ENCODE results near the gene CCT6A. TPM values are rescaled to one million over a fixed set of nuclear protein-coding genes. Genes with fewer than 3 reads are reported as not detected.
"Not testable (repeated sequence)": the region's sequence is repeated elsewhere in the genome, so short reads cannot be mapped to it uniquely, and the experiment has no call there.

The CCT6A gene
- total and polyA plus RNA-seq, 2 donors = 135 to 198 TPM

- H3K27me3 ChIP-seq (ENCODE audit: control insufficient read depth in 2 of 2, insufficient read depth in 1 of 2, low read length in 1 of 2) = no peaks in the 10 kb centered on the region
- no peak for DNase-seq (ENCODE audit: low read depth in 6 of 9, low spot score in 9 of 9)
- H3K4me3 ChIP-seq (ENCODE audit: low read length in 2 of 2) = no peak overlapping the region
- H3K4me1 ChIP-seq (ENCODE audit: control insufficient read depth in 2 of 2, insufficient read depth in 2 of 2, low read length in 2 of 2) = peaks cover 0 to 4% of the 10 kb centered on the region in 2 donors
- H3K9me3 ChIP-seq (ENCODE audit: control insufficient read depth in 2 of 2, insufficient read depth in 1 of 2, low read length in 1 of 2) = peaks cover 0 to 2% of the 10 kb centered on the region in 2 donors
- 92% methylated on average over 5 of the region's 5 CpGs for WGBS
- peak overlapping the region in 1 of 2 donors; percentile 18 for H3K27ac ChIP-seq (ENCODE audit: low read depth in 1 of 2, low read length in 1 of 2)
- no peaks in the 10 kb centered on the region for H3K36me3 ChIP-seq (ENCODE audit: control insufficient read depth in 2 of 2, insufficient read depth in 2 of 2, low read length in 1 of 2)
These were observed 4.7 kb upstream of the CCT6A start for GRCh38 chr7:56046721-56047445.

DNA sequence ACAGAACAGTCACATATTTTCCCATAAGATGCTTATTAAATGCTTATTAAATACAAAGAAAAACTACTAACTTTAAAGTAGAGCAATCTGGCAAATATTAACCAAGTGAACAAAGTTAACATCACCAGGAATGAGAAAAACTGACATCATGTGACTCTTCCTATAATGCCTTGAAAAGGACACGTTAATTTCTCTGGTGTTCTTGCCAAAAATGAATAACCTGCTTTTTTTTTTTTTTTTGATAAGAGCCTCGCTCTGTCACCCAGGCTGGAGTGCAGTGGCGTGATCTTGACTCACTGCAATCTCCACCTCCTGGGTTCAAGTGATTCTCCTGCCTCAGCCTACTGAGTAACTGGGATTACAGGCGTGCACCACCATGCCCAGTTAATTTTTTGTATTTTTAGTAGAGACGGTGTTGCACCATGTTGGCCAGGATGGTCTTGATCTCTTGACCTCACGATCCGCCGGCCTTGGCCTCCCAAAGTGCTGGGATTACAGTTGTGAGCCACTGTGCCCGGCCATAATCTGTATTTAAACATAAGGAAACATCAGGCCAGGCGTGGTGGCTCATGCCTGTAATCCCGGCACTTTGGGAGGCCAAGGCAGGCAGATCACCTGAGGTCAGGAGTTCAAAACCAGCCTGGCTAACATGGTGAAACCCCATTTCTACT is 4.0 kb upstream of the CCT6A start:
- not testable (repeated sequence) for H3K4me1 ChIP-seq (ENCODE audit: control insufficient read depth in 2 of 2, insufficient read depth in 2 of 2, low read length in 2 of 2); H3K9me3 ChIP-seq (ENCODE audit: control insufficient read depth in 2 of 2, insufficient read depth in 1 of 2, low read length in 1 of 2); H3K27ac ChIP-seq (ENCODE audit: low read depth in 1 of 2, low read length in 1 of 2); DNase-seq (ENCODE audit: low read depth in 6 of 9, low spot score in 9 of 9); H3K4me3 ChIP-seq (ENCODE audit: low read length in 2 of 2); H3K27me3 ChIP-seq (ENCODE audit: control insufficient read depth in 2 of 2, insufficient read depth in 1 of 2, low read length in 1 of 2); H3K36me3 ChIP-seq (ENCODE audit: control insufficient read depth in 2 of 2, insufficient read depth in 2 of 2, low read length in 1 of 2)
- WGBS = 98% methylated on average over 11 of the region's 11 CpGs

- 97% methylated on average over 1 of the region's 1 CpG for WGBS
- peaks cover 0 to 2% of the 10 kb centered on the region in 2 donors for H3K9me3 ChIP-seq (ENCODE audit: control insufficient read depth in 2 of 2, insufficient read depth in 1 of 2, low read length in 1 of 2)
- no peaks in the 10 kb centered on the region for H3K27me3 ChIP-seq (ENCODE audit: control insufficient read depth in 2 of 2, insufficient read depth in 1 of 2, low read length in 1 of 2)
- H3K4me3 ChIP-seq (ENCODE audit: low read length in 2 of 2) = no peak overlapping the region
- H3K27ac ChIP-seq (ENCODE audit: low read depth in 1 of 2, low read length in 1 of 2) = no peak overlapping the region
- H3K36me3 ChIP-seq (ENCODE audit: control insufficient read depth in 2 of 2, insufficient read depth in 2 of 2, low read length in 1 of 2) = peaks cover 3 to 5% of the 10 kb centered on the region in 2 donors
- peaks cover 10 to 11% of the 10 kb centered on the region in 2 donors for H3K4me1 ChIP-seq (ENCODE audit: control insufficient read depth in 2 of 2, insufficient read depth in 2 of 2, low read length in 2 of 2)
- DNase-seq (ENCODE audit: low read depth in 6 of 9, low spot score in 9 of 9) = no peak
These were observed 3.3 kb upstream of the CCT6A start for GRCh38 chr7:56048245-56048644.

- DNase-seq (ENCODE audit: low read depth in 6 of 9, low spot score in 9 of 9) = not testable (repeated sequence)
These were observed 2.8 kb upstream of the CCT6A start for GRCh38 chr7:56048763-56049162.

DNA sequence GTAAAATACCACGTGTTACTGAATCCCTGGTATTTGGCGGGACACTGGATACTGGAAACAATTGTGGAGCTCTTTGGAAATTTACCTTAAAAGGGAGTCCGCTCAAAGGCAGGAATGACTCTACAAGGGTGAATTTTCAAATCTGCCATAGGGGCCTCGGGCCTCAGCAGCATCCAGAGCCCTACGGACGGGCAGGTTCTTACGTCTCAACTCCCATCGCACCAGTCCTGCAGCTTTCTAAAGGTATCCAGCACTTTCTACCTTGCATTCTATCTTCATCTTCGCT is 569 bp upstream of the CCT6A start:
- H3K36me3 ChIP-seq (ENCODE audit: control insufficient read depth in 2 of 2, insufficient read depth in 2 of 2, low read length in 1 of 2) = peaks cover 7 to 18% of the 10 kb centered on the region in 2 donors
- peak overlapping the region; percentile 56 to 89 for H3K27ac ChIP-seq (ENCODE audit: low read depth in 1 of 2, low read length in 1 of 2)
- H3K27me3 ChIP-seq (ENCODE audit: control insufficient read depth in 2 of 2, insufficient read depth in 1 of 2, low read length in 1 of 2) = no peaks in the 10 kb centered on the region
- peak in 1 of 9 donors; percentile 42 for DNase-seq (ENCODE audit: low read depth in 6 of 9, low spot score in 9 of 9)
- 2% methylated on average over 9 of the region's 9 CpGs for WGBS
- H3K4me1 ChIP-seq (ENCODE audit: control insufficient read depth in 2 of 2, insufficient read depth in 2 of 2, low read length in 2 of 2) = peaks cover 10 to 11% of the 10 kb centered on the region in 2 donors
- peaks cover 0 to 2% of the 10 kb centered on the region in 2 donors for H3K9me3 ChIP-seq (ENCODE audit: control insufficient read depth in 2 of 2, insufficient read depth in 1 of 2, low read length in 1 of 2)
- H3K4me3 ChIP-seq (ENCODE audit: low read length in 2 of 2) = peak overlapping the region; percentile 86 to 88

More at GRCh38 chr7:56048763-56049162, 2.8 kb upstream of the CCT6A start:
- WGBS = 87% methylated on average over 8 of the region's 8 CpGs
- not testable (repeated sequence) for H3K9me3 ChIP-seq (ENCODE audit: control insufficient read depth in 2 of 2, insufficient read depth in 1 of 2, low read length in 1 of 2); H3K27me3 ChIP-seq (ENCODE audit: control insufficient read depth in 2 of 2, insufficient read depth in 1 of 2, low read length in 1 of 2); H3K36me3 ChIP-seq (ENCODE audit: control insufficient read depth in 2 of 2, insufficient read depth in 2 of 2, low read length in 1 of 2); H3K4me3 ChIP-seq (ENCODE audit: low read length in 2 of 2); H3K27ac ChIP-seq (ENCODE audit: low read depth in 1 of 2, low read length in 1 of 2)
- H3K4me1 ChIP-seq (ENCODE audit: control insufficient read depth in 2 of 2, insufficient read depth in 2 of 2, low read length in 2 of 2) = peaks cover 10 to 11% of the 10 kb centered on the region in 2 donors

DNA sequence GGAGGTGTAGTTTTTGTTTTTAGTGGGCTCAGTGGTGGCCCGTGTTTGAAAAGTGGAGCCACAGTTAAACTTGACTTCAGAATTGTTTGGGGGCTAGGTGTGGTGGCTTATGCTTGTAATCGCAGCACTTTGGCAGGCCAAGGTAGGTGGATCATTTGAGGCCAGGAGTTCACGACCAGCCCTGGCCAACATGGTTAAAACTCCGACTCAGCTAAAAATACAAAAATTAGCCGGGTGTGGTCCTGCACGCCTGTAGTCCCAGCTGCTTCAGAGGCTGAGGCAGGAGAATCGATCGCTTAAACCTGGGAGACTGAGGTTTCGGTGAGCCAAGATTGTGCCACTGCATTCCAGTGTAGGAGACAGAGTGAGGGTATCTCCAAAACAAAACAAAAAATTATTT is 1.8 kb downstream of the CCT6A start:
- Histone ChIP-seq H3K4me3 (ENCODE audit: low read length in 2 of 2) (no peak overlapping the region), H3K27me3 (ENCODE audit: control insufficient read depth in 2 of 2, insufficient read depth in 1 of 2, low read length in 1 of 2) (no peaks in the 10 kb centered on the region), H3K4me1 (ENCODE audit: control insufficient read depth in 2 of 2, insufficient read depth in 2 of 2, low read length in 2 of 2) (peaks cover 10 to 11% of the 10 kb centered on the region in 2 donors), H3K27ac (ENCODE audit: low read depth in 1 of 2, low read length in 1 of 2) (peak overlapping the region in 1 of 2 donors; percentile 42), H3K36me3 (ENCODE audit: control insufficient read depth in 2 of 2, insufficient read depth in 2 of 2, low read length in 1 of 2) (peaks cover 22 to 39% of the 10 kb centered on the region in 2 donors), H3K9me3 (ENCODE audit: control insufficient read depth in 2 of 2, insufficient read depth in 1 of 2, low read length in 1 of 2) (peaks cover 0 to 2% of the 10 kb centered on the region in 2 donors)
- no peak for DNase-seq (ENCODE audit: low read depth in 6 of 9, low spot score in 9 of 9)
- WGBS = 90% methylated on average over 9 of the region's 9 CpGs

DNA sequence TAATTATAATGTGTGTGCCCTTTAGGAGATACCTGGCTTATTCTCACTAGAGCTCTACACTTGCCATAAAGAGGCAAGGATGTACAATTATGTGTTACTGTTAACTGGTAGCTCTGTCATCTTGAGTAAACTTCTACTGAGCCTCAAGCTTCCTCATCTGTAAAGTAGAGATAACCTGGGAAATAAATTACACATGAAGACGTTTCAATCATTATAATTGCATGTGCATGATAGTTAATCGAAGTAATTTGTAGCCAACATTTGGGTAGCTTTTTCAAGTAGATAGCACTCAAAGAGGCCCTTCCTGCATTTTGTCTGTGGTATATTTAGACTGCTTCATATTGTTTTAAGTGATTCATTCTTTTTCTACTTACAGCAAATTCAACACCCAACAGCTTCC is 2.4 kb downstream of the CCT6A start:
- no peaks in the 10 kb centered on the region for H3K27me3 ChIP-seq (ENCODE audit: control insufficient read depth in 2 of 2, insufficient read depth in 1 of 2, low read length in 1 of 2)
- H3K4me1 ChIP-seq (ENCODE audit: control insufficient read depth in 2 of 2, insufficient read depth in 2 of 2, low read length in 2 of 2) = peaks cover 10 to 11% of the 10 kb centered on the region in 2 donors
- H3K27ac ChIP-seq (ENCODE audit: low read depth in 1 of 2, low read length in 1 of 2) = no peak overlapping the region
- no peak overlapping the region for H3K4me3 ChIP-seq (ENCODE audit: low read length in 2 of 2)
- no peak for DNase-seq (ENCODE audit: low read depth in 6 of 9, low spot score in 9 of 9)
- peaks cover 0 to 2% of the 10 kb centered on the region in 2 donors for H3K9me3 ChIP-seq (ENCODE audit: control insufficient read depth in 2 of 2, insufficient read depth in 1 of 2, low read length in 1 of 2)
- WGBS = 97% methylated on average over 2 of the region's 2 CpGs
- H3K36me3 ChIP-seq (ENCODE audit: control insufficient read depth in 2 of 2, insufficient read depth in 2 of 2, low read length in 1 of 2) = peaks cover 22 to 45% of the 10 kb centered on the region in 2 donors

DNA sequence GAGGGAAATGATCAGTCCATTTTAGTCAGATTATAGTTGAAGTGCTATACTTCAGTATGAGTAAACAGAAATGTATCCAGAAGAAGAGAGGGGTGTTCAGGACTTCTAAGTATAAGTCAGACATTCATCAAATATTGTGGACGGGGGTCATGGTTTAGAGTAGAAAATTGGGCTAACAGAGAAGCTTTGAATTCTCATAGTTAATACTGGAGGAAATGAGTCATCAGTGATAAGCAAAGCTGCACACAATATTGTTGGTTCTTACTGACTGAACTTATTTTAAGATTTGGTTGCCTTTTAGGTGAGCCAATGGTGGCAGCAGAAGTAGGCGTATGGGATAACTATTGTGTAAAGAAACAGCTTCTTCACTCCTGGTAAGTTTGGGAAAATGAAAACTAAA is 10.8 kb downstream of the CCT6A start:
- Histone ChIP-seq H3K4me3 (ENCODE audit: low read length in 2 of 2) (no peak overlapping the region), H3K4me1 (ENCODE audit: control insufficient read depth in 2 of 2, insufficient read depth in 2 of 2, low read length in 2 of 2) (peaks cover 4 to 6% of the 10 kb centered on the region in 2 donors), H3K27me3 (ENCODE audit: control insufficient read depth in 2 of 2, insufficient read depth in 1 of 2, low read length in 1 of 2) (no peaks in the 10 kb centered on the region), H3K27ac (ENCODE audit: low read depth in 1 of 2, low read length in 1 of 2) (no peak overlapping the region), H3K9me3 (ENCODE audit: control insufficient read depth in 2 of 2, insufficient read depth in 1 of 2, low read length in 1 of 2) (no peaks in the 10 kb centered on the region), H3K36me3 (ENCODE audit: control insufficient read depth in 2 of 2, insufficient read depth in 2 of 2, low read length in 1 of 2) (peaks cover 17 to 52% of the 10 kb centered on the region in 2 donors)
- no peak for DNase-seq (ENCODE audit: low read depth in 6 of 9, low spot score in 9 of 9)
- whole genome bisulfite sequencing = 89% methylated on average over 2 of the region's 2 CpGs

GRCh38 chr7:56063500-56063881 is 11.9 kb downstream of the CCT6A start:
- H3K4me1 ChIP-seq (ENCODE audit: control insufficient read depth in 2 of 2, insufficient read depth in 2 of 2, low read length in 2 of 2) = peaks cover 4 to 6% of the 10 kb centered on the region in 2 donors
- 93% methylated on average over 7 of the region's 7 CpGs for WGBS
- peak overlapping the region; percentile 89 to 96 for H3K27ac ChIP-seq (ENCODE audit: low read depth in 1 of 2, low read length in 1 of 2)
- H3K36me3 ChIP-seq (ENCODE audit: control insufficient read depth in 2 of 2, insufficient read depth in 2 of 2, low read length in 1 of 2) = peaks cover 13 to 44% of the 10 kb centered on the region in 2 donors
- no peaks in the 10 kb centered on the region for H3K27me3 ChIP-seq (ENCODE audit: control insufficient read depth in 2 of 2, insufficient read depth in 1 of 2, low read length in 1 of 2)
- H3K9me3 ChIP-seq (ENCODE audit: control insufficient read depth in 2 of 2, insufficient read depth in 1 of 2, low read length in 1 of 2) = no peaks in the 10 kb centered on the region
- H3K4me3 ChIP-seq (ENCODE audit: low read length in 2 of 2) = peak overlapping the region; percentile 89 to 94
- no peak for DNase-seq (ENCODE audit: low read depth in 6 of 9, low spot score in 9 of 9)

Measured in thymus (tissue), 11 donors.